Measurements from ENCODE around the gene MYO3B.
"Not testable (repeated sequence)": the region's sequence is repeated elsewhere in the genome, so short reads cannot be mapped to it uniquely, and the experiment has no call there.

MYO3B gene

DNA sequence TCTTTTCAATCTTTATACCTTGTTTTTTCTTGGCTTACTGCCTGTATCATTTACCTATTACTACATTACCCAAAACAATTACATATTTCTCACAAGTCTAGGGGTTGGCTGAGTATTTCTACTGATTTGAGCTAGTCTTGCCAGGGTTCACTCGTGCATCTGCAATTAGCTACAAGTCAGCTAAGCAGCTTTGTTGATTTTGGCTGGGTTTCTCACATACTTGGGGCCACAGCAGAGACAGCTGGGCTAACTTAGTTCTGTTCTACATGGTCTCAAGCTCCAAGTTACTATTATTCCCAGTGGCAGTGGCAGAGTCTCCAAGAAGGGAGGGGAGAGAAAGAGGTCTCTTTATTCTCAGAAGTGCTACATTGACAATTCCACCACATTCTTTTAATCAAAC lies 482.5 kb downstream of the MYO3B start:
- DNase-seq = no peak

GRCh38 chr2:170665743-170666142 lies 487.8 kb downstream of the MYO3B start:
- no peak for DNase-seq

DNA sequence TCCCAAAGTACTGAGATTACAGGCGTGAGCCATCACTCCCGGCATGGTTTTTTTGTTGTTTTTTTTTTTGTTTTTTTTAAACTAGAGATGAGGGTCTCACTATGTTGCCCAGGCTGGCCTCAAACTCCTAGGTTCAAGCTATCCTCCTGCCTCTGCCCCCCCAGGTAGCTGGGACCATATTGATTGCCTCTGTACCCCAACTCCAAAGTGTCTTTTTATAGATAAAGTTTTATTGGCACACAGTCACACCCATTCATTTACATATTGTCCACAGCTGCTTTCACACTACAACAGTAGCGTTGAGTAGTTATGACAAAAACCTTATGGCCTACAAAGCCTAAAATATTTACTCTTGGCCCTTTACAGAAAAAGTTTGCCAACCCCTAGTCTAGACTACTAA lies 492.0 kb downstream of the MYO3B start:
- DNase-seq = no peak

DNA sequence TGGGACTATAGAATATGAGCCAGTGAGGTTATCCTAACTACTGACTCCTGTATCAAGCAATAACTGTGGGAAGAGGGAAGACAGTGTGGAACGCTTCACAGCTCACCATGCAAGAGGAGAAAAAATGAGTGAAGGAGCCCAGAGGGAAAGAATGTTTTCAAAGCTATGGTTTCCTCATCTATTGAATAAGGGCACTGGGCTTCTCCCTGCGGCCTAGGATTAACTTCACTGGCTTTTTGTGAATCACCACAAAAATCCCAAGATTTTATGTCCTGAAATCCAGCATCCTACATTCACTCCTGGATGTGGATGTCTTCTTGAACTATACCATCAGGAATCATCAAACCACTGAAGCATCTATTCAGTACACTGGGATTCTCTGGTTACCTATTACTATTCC lies 492.7 kb downstream of the MYO3B start:
- DNase-seq = no peak

DNA sequence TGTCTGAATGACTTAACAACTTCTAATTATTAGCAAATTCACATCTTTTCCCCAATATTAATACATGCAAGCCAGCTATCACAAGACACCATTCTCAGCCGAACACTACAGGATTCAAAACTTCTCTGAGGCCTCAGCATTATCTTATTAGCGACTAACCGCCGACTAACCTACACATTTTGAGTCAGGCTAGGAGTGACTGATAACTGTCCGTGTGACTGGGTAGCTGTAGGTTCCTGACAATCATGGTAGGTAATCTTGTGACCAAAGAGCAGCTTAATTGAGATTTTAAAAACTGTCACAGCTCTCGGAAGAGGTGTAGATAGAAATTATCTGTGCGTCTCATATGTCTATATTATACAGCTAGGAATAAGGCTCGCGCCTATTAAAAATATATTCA lies 493.1 kb downstream of the MYO3B start:
- no peak for DNase-seq

DNA sequence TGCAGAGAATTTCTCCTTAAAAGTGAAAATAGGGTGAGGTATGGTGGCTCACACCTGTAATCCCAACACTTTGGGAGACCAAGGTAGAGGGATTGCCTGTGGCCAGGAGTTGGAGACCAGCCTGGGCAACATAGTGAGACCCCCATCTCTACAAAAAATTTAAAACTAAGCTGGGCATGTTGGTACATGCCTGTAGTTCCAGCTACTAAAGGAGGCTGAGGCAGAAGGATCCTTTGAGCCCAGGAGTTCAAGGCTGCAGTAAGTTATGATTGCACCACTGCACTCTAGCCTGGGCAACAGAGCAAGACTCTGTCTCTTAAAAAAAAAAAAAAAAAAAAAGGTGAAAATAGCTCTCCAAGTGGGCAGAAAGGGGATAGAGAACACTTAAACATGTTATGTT lies 496.3 kb downstream of the MYO3B start:
- not testable (repeated sequence) for DNase-seq

GRCh38 chr2:170675701-170676100 lies 497.8 kb downstream of the MYO3B start:
- DNase-seq = no peak

DNA sequence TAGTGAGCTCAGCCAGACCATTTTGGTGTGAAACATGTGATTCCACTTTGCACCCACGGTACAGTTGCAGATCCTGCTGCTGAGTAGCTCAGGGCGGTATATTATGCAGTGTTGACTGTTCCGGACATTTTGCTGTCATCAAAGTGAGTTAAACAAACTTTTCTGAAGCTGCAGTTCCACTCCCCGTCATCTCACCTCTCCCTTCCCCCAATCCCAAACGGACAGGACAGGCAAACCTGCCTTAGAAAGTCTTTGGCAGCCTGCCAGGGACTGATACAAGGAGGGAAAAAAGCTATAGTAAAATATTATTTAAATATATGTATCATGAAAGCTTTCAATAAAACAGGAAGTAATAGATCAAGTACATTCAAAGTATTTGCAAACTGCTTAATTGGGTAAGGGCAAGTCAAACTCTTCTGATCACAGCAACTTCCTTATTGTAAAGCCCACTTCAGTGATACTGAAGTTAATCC lies 501.7 kb downstream of the MYO3B start:
- DNase-seq = peak in 2 of 3 experiments; percentile 0 to 7

DNA sequence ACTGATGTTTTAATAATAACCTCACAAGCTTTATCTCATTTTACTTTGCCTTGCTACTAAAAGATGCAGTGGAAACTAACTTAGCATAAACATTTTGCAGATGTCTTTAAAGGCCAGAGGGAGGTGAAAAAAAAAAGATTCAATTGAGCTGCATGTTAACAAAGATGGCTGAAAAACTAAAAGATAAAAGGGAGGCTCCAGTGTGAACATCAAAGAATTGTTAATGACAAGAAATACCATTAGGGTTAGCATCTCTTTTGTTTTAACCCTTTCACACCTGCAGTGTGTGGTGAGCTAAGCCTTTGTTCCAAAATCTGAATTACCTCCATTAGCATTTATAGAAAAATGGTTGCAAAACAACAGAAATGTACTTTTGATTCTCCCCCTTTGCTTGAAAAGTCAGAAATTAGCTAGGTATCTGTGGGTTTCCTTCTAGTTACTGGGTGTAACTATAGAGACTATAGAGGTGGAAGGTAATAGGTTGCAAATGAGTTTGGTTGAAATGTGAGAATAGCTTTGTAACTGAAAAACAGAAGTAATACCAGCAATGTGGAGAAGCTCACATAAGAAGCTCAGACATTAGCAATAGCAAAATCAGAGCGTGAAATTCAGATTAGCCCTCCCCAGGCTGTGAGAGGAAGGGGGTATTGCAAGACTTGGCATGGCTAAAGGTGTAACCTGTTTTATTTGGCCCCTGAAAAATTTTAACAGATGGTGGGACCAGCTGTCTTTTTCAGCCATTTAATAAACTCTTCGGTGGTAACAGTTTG lies 502.4 kb downstream of the MYO3B start:
- DNase-seq = no peak

DNA sequence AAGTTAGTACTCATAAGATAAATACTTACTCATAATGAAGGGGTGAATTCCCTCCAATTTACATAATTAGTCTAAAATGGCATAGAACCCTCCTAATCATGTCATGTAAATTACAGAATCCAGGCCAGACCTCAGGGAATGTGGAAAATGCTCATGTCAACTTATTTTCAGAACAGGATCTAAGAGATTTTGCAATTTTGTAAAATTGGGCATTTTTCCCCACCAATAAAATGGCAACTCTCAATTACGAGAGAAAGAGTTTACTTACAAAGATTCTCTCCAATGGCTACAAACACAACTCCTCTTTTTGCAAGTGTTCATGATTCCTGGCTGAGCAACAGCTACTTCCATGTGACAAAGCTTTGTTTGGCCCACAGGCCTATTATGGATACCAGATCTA lies 503.4 kb downstream of the MYO3B start:
- no peak for DNase-seq

GRCh38 chr2:170685591-170685990 lies 507.6 kb downstream of the MYO3B start:
- no peak for DNase-seq

- DNase-seq = no peak
These were observed 511.5 kb downstream of the MYO3B start for GRCh38 chr2:170689481-170689880.

DNA sequence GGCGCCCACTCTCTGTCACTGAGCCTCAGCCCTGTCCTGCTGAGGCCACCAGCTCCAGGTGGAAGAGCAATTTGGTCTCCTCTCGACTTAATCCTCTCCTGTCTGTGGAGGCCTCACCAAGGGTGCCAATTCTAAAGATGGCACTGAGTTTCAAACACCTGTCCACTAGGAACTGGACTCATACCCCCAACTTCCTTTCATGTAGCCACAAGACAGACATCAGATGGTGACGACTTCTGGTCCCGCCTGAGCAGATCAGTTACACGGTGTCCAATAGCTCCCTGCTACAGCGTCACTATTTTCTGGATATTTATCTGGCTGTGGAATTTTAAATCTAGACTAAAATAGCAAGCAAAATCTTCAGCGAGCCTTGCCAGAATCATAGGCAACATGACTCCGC lies 512.7 kb downstream of the MYO3B start:
- DNase-seq = no peak

- no peak for DNase-seq
These were observed 516.4 kb downstream of the MYO3B start for GRCh38 chr2:170694316-170694715.

DNA sequence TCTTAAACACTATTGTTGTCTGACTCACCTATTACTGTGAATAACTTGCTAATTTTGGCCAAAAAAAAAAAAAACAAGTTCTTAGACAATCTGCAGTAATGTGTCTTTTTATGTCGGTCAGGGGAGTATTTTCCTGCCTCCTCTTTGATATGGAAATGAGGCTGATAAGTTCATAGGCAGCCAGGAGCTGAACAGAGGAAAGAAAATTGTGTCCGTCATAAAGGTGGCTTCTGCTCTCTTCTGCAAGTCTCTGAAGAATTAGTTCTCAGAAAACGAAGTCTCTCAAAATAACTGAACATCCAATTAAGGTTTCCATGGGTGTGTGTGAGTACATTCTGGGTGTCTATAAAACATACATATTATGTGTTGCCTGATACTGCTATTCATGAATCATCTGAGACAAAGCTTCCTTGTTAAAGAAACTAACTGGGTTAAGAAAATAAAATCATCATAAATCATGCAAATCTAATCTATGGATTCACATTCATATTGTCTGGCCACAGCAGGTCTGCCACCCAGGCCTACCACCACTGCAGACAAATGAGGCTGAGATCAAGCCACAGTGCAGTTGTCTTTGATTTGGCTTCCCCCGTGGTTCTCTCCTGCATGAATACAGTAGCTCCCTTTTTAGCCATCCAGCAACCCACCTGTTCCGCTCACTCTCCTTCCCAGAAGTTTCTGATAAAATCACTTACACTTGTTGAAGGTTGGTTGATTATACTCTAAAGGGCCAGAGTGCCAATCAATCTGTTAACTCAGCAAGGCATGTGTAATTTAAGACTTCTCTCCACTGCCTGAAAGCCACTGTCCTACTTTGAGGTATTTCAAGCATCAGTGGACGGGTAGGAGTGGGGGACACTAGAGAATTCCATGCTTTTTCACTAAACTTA lies 517.8 kb downstream of the MYO3B start:
- peak in 2 of 3 experiments; percentile 0 to 18 for DNase-seq

DNA sequence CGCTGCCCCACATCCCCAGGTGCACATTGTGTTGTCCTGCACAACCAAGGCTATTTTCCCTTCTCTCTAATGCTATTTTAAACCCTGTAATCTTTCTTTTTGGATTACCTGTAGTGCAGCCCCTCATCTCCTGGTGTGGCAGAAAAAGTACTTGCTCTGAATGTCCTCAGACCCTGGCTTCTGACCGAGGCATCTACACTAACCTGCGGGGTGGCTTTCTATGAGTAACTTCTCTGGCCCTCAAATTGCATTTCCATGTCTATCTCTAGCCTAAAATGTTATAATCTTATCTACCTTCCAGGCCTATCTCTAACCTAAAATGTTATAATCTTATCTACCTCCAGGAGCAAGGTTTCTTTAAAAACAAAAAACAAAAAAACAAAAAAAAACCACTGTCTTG lies 519.0 kb downstream of the MYO3B start:
- no peak for DNase-seq

GRCh38 chr2:170701011-170701410 lies 523.1 kb downstream of the MYO3B start:
- no peak for DNase-seq

- DNase-seq = no peak
These were observed 526.0 kb downstream of the MYO3B start for GRCh38 chr2:170703776-170704476.

Data from NCI-H1417 (cell line).